Measurements from ENCODE around the gene RER1. TPM values are rescaled to one million over a fixed set of nuclear protein-coding genes. Genes with fewer than 3 reads are reported as not detected.

Gene RER1
- total RNA-seq, 3 donors from 2014 or later, result 58.3 to 75.1 (median 70.4) TPM

GRCh38 chr1:2404890-2405511 is 13.4 kb downstream of the RER1 start:
- Histone ChIP-seq H3K4me3 (no peak overlapping the region), H3K9me3 (no peaks in the 10 kb centered on the region), H3K27ac (no peak overlapping the region), H3K4me1 (no peaks in the 10 kb centered on the region), H3K27me3 (no peaks in the 10 kb centered on the region), H3K36me3 (peaks cover 15% of the 10 kb centered on the region)
- no peak for DNase-seq (ENCODE audit: low spot score in 2 of 2)
- intact Hi-C loops (cut with DNase I; ENCODE audit: low total_unique reads), result loop anchor here (5.0 kb wide), 1 partner anchor 762 kb away; no protein-coding TSS in a partner anchor
- TF ChIP-seq POLR2AphosphoS5 (IDR thresholded peaks at IDR 0.05) (no peak), CTCF (IDR thresholded peaks at IDR 0.05) (no peak)

- Histone ChIP-seq H3K27ac (no peak overlapping the region), H3K4me1 (no peaks in the 10 kb centered on the region), H3K27me3 (no peaks in the 10 kb centered on the region), H3K36me3 (peaks cover 15% of the 10 kb centered on the region), H3K4me3 (no peak overlapping the region), H3K9me3 (no peaks in the 10 kb centered on the region)
- DNase-seq (ENCODE audit: low spot score in 2 of 2), result no peak
- intact Hi-C loops (cut with DNase I; ENCODE audit: low total_unique reads), result loop anchor here (5.0 kb wide), 1 partner anchor 762 kb away; no protein-coding TSS in a partner anchor
- no peak for TF ChIP-seq POLR2AphosphoS5 (IDR thresholded peaks at IDR 0.05)
- no peak for TF ChIP-seq CTCF (IDR thresholded peaks at IDR 0.05)
- TF ChIP-seq POLR2A (IDR thresholded peaks at IDR 0.05), result no peak
Observed at GRCh38 chr1:2405588-2406295, 14.1 kb downstream of the RER1 start.

GRCh38 chr1:2406451-2407041 is 14.9 kb downstream of the RER1 start:
- no peak overlapping the region for H3K27ac ChIP-seq
- H3K36me3 ChIP-seq, result peaks cover 15% of the 10 kb centered on the region
- DNase-seq (ENCODE audit: low spot score in 2 of 2), result no peak
- no peaks in the 10 kb centered on the region for H3K9me3 ChIP-seq
- TF ChIP-seq POLR2AphosphoS5 (IDR thresholded peaks at IDR 0.05) (no peak), CTCF (IDR thresholded peaks at IDR 0.05) (no peak), POLR2A (IDR thresholded peaks at IDR 0.05) (no peak)
- intact Hi-C loops (cut with DNase I; ENCODE audit: low total_unique reads), result loop anchor here (5.0 kb wide), 1 partner anchor 761 kb away; no protein-coding TSS in a partner anchor
- H3K27me3 ChIP-seq, result no peaks in the 10 kb centered on the region
- H3K4me3 ChIP-seq, result no peak overlapping the region
- H3K4me1 ChIP-seq, result peaks cover 2 to 3% of the 10 kb centered on the region in 2 donors

GRCh38 chr1:2407166-2407990 is 15.7 kb downstream of the RER1 start:
- peaks cover 9% of the 10 kb centered on the region for H3K36me3 ChIP-seq
- intact Hi-C loops (cut with DNase I; ENCODE audit: low total_unique reads), result loop anchor here (5.0 kb wide), 1 partner anchor 760 kb away; no protein-coding TSS in a partner anchor

More at GRCh38 chr1:2407166-2407990, 15.7 kb downstream of the RER1 start:
- no peaks in the 10 kb centered on the region for H3K9me3 ChIP-seq
- no peaks in the 10 kb centered on the region for H3K27me3 ChIP-seq
- DNase-seq (ENCODE audit: low spot score in 2 of 2), result no peak
- no peak for TF ChIP-seq POLR2AphosphoS5 (IDR thresholded peaks at IDR 0.05)
- no peak for TF ChIP-seq POLR2A (IDR thresholded peaks at IDR 0.05)
- no peak for TF ChIP-seq CTCF (IDR thresholded peaks at IDR 0.05)
- H3K27ac ChIP-seq, result no peak overlapping the region
- H3K4me1 ChIP-seq, result peaks cover 3 to 7% of the 10 kb centered on the region in 2 donors
- H3K4me3 ChIP-seq, result no peak overlapping the region

All from breast epithelium (tissue), 4 donors.